GM12873 (cell line): ENCODE results near the gene CAVIN3.

Experiments
- CTCF ChIP-seq: IDR thresholded peaks from 2 replicates; pipeline ENCODE4 v1.5.1; 2012; ENCODE audit warnings: low read depth, mild to moderate bottlenecking, moderate library complexity, low read length, control low read depth; ENCODE audit not compliant: insufficient read depth; ENCODE audit errors: missing control alignments

CAVIN3 gene

GRCh38 chr11:6334806-6335205 lies 14.5 kb upstream of the CAVIN3 start:
- TF ChIP-seq CTCF, result no peak

GRCh38 chr11:6333095-6333494 lies 12.8 kb upstream of the CAVIN3 start:
- no peak for TF ChIP-seq CTCF

- TF ChIP-seq CTCF, result no peak
Observed at GRCh38 chr11:6332066-6332465, 11.8 kb upstream of the CAVIN3 start.

- no peak for TF ChIP-seq CTCF
Observed at GRCh38 chr11:6328321-6328720, 8.0 kb upstream of the CAVIN3 start.

- no peak for TF ChIP-seq CTCF
Observed at GRCh38 chr11:6327806-6328205, 7.5 kb upstream of the CAVIN3 start.

- TF ChIP-seq CTCF, result no peak
Observed at GRCh38 chr11:6326985-6327384, 6.7 kb upstream of the CAVIN3 start.

- no peak for TF ChIP-seq CTCF
Observed at GRCh38 chr11:6326303-6326702, 6.0 kb upstream of the CAVIN3 start.
